NOMO-1 treated with DMSO at 0.1 percent for 48 hours (cell line): ENCODE data around the gene RAP1GAP2.
"Not testable (repeated sequence)": the region's sequence is repeated elsewhere in the genome, so short reads cannot be mapped to it uniquely, and the experiment has no call there.

Source experiments
- DNase-seq: peaks from one replicate; lab custom pipeline; 2025; ENCODE audit not compliant: unreplicated experiment; lab: John Stamatoyannopoulos, UW

RAP1GAP2 gene

GRCh38 chr17:3034578-3034920 lies 238.3 kb downstream of the RAP1GAP2 start:
- no peak for DNase-seq

- DNase-seq = no peak
Observed at GRCh38 chr17:3035256-3035967, 239.2 kb downstream of the RAP1GAP2 start.

GRCh38 chr17:3035968-3036280 lies 239.7 kb downstream of the RAP1GAP2 start:
- DNase-seq = no peak

- no peak for DNase-seq
Observed at GRCh38 chr17:3036800-3037199, 240.6 kb downstream of the RAP1GAP2 start.

GRCh38 chr17:3037259-3037658 lies 241.0 kb downstream of the RAP1GAP2 start:
- DNase-seq = no peak

- no peak for DNase-seq
Observed at GRCh38 chr17:3038941-3039340, 242.7 kb downstream of the RAP1GAP2 start.

GRCh38 chr17:3039736-3040135 lies 243.5 kb downstream of the RAP1GAP2 start:
- DNase-seq = peak; percentile 71

GRCh38 chr17:3040882-3041281 lies 244.6 kb downstream of the RAP1GAP2 start:
- no peak for DNase-seq

GRCh38 chr17:3043737-3044365 lies 247.6 kb downstream of the RAP1GAP2 start:
- no peak for DNase-seq

GRCh38 chr17:3046753-3047152 lies 250.5 kb downstream of the RAP1GAP2 start:
- no peak for DNase-seq

GRCh38 chr17:3048727-3049471 lies 252.7 kb downstream of the RAP1GAP2 start:
- DNase-seq = peak; percentile 99

GRCh38 chr17:3049705-3050295 lies 253.6 kb downstream of the RAP1GAP2 start:
- no peak for DNase-seq

GRCh38 chr17:3054868-3055267 lies 258.6 kb downstream of the RAP1GAP2 start:
- DNase-seq = not testable (repeated sequence)

- DNase-seq = not testable (repeated sequence)
Observed at GRCh38 chr17:3062824-3063377, 266.7 kb downstream of the RAP1GAP2 start.

GRCh38 chr17:3063507-3063906 lies 267.3 kb downstream of the RAP1GAP2 start, which contains the start of gene OR1D5:
OR1D5 (minus strand) TSS chr17:3063607; CDS start chr17:3063607, 0 bp downstream.
- DNase-seq = not testable (repeated sequence)

GRCh38 chr17:3065192-3065591 lies 269.0 kb downstream of the RAP1GAP2 start:
- DNase-seq = peak; percentile 78

- DNase-seq = not testable (repeated sequence)
Observed at GRCh38 chr17:3073850-3074249, 277.6 kb downstream of the RAP1GAP2 start.
